Endothelial cell of umbilical vein (primary cell): Measurements from ENCODE around the gene RUFY3.

Experiments used
- CTCF ChIP-seq, 2 donors: IDR thresholded peaks; 1 replicate in 1 of 2; 2 replicates in 1 of 2; pipeline ENCODE4 v1.5.1; 2011; ENCODE audit warnings: low read length in 2 of 2, mild to moderate bottlenecking in 2 of 2, moderate library complexity in 2 of 2, control low read depth in 1 of 2, inconsistent platforms in 1 of 2, low read depth in 1 of 2; ENCODE audit not compliant: insufficient read depth in 1 of 2; ENCODE audit errors: extremely low read depth in 1 of 2
- GATA2 ChIP-seq: IDR thresholded peaks from 2 replicates; pipeline ENCODE4 v1.7.0; 2011; ENCODE audit warnings: low read depth, mild to moderate bottlenecking, moderate library complexity, mixed read lengths, low read length; ENCODE audit not compliant: insufficient read length, insufficient read depth
- JUN ChIP-seq: IDR thresholded peaks from 2 replicates; pipeline ENCODE4 v1.6.1; 2011; ENCODE audit warnings: borderline replicate concordance, low read depth; ENCODE audit not compliant: insufficient read length, insufficient read depth
- MAX ChIP-seq: IDR thresholded peaks from 2 replicates; pipeline ENCODE4 v1.6.1; 2011; ENCODE audit not compliant: insufficient read depth, insufficient read length
- MYC ChIP-seq: IDR thresholded peaks from one replicate; pipeline ENCODE4 v1.6.1; 2011; ENCODE audit warnings: mild to moderate bottlenecking, low read depth, low read length
- POLR2A ChIP-seq: IDR thresholded peaks from 2 replicates; pipeline ENCODE4 v1.6.1; 2012; ENCODE audit warnings: low read depth, mild to moderate bottlenecking, control low read depth, low read length
- POLR2AphosphoS5 ChIP-seq: IDR thresholded peaks from 2 replicates; pipeline ENCODE4 v1.6.1; 2012; ENCODE audit warnings: low read depth, mild to moderate bottlenecking, control low read depth, low read length, moderate library complexity; ENCODE audit not compliant: insufficient read depth

- no peak for TF ChIP-seq POLR2A
- no peak for TF ChIP-seq CTCF (IDR thresholded peaks at IDR 0.05; ENCODE audit: extremely low read depth in 1 of 2, insufficient read depth in 1 of 2, low read depth in 1 of 2, low read length in 2 of 2)
- no peak for TF ChIP-seq GATA2
- TF ChIP-seq MYC: no peak
- TF ChIP-seq JUN: no peak
- no peak for TF ChIP-seq MAX
- TF ChIP-seq POLR2AphosphoS5: no peak
These were observed 15.2 kb downstream of the RUFY3 start for GRCh38 chr4:70737006-70737405.
